ENCODE measurements around the gene SIPA1L3. TPM values are rescaled to one million over a fixed set of nuclear protein-coding genes. Genes with fewer than 3 reads are reported as not detected.

Gene SIPA1L3
- total and polyA plus RNA-seq, 9 of the 15 experiments (the other 6 are each of a cell fraction or from before 2014, with no cell fraction given): 0.01 to 6.1 (median 2.5) TPM

DNA sequence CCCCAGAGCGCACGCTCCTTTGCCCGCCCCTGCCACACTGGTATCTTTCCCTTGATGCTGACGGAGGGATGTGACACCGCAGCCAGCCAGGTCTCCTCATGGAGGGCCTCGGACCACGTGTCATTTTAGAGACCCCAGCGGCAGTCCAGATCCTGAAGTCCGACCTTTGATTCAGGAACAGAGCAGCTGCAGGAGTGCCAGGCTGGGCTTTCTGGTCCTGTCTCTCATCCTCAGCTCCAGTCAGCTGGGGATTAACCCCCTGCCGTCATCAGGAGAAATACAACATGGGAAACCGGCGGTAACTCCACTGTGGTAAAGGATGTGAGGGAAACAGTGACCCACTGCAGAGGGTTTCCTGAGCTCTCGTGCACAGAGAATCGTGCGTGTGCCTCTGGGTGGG is 140.6 kb downstream of the SIPA1L3 start:
- no TSS peak for BruUV-seq (replicated peaks)
- CTCF ChIA-PET (ENCODE audit: low intra/inter-chr PET ratio): no interaction called here
- no peaks in the 10 kb centered on the region; a peak in 1 of 5 replicates for H3K4me1 ChIP-seq (replicated peaks in 1 of 2; ENCODE audit: control insufficient read depth in 2 of 2, insufficient read depth in 2 of 2, low read length in 2 of 2)
- TF ChIP-seq SPI1 (IDR thresholded peaks at IDR 0.05; ENCODE audit: borderline replicate concordance, low read depth, low read length) (no peak), TRIM24 (IDR thresholded peaks at IDR 0.05) (no peak), ZNF274 (IDR thresholded peaks at IDR 0.05; ENCODE audit: borderline replicate concordance, low read depth, low read length) (no peak), C11orf30 (IDR thresholded peaks at IDR 0.05; ENCODE audit: low read depth) (no peak), PML (IDR thresholded peaks at IDR 0.05; ENCODE audit: low read length) (no peak), MECOM (CRISPR knock-in tag; IDR thresholded peaks at IDR 0.05) (no peak), PRDM10 (IDR thresholded peaks at IDR 0.05; ENCODE audit: partially characterized antibody) (no peak), POLR2H (tag; IDR thresholded peaks at IDR 0.05; ENCODE audit: low read depth) (no peak), HIVEP1 (CRISPR knock-in tag; IDR thresholded peaks at IDR 0.05) (no peak)
- H3K9me1 ChIP-seq (ENCODE audit: control insufficient read depth, insufficient read depth, low read length): no peaks in the 10 kb centered on the region
- H3K9me3 ChIP-seq (replicated peaks; ENCODE audit: control insufficient read depth, insufficient read depth, low read depth, low read length): no peaks in the 10 kb centered on the region
- DNase-seq (ENCODE audit: extremely low read depth in 1 of 4, low spot score in 3 of 4) (no peak), FAIRE-seq (no peak), ATAC-seq (no peak)
- no peak overlapping the region for H3K9ac ChIP-seq (ENCODE audit: insufficient read depth in 1 of 2, low read depth in 2 of 2, low read length in 2 of 2)
- H2AFZ ChIP-seq (ENCODE audit: low read depth, low read length): no peak overlapping the region
- H3K27me3 ChIP-seq (ENCODE audit: control insufficient read depth in 2 of 2, insufficient read depth in 2 of 2, low read length in 2 of 2): peaks cover 13 to 36% of the 10 kb centered on the region in 2 experiments; a peak in 4 of 5 replicates
- no peaks in the 10 kb centered on the region for H3K36me3 ChIP-seq (ENCODE audit: control insufficient read depth, insufficient read depth, low read length)
- in situ Hi-C loops (cut with MboI) (no loop called here), intact Hi-C loops (cut with micrococcal nuclease) (no loop called here)
- H3K4me2 ChIP-seq (ENCODE audit: insufficient read depth, low read length): no peak overlapping the region
- no peak overlapping the region for H3K4me3 ChIP-seq
- H4K20me1 ChIP-seq (replicated peaks; ENCODE audit: control insufficient read depth, insufficient read depth, low read length): peaks cover 8% of the 10 kb centered on the region
- H3K79me2 ChIP-seq (ENCODE audit: control insufficient read depth, insufficient read depth, low read length): no peaks in the 10 kb centered on the region
- WGBS (ENCODE audit: insufficient coverage, low coverage, missing lambda C conversion rate): 24% methylated on average over 15 of the region's 15 CpGs
- POLR2A ChIA-PET: interaction anchor here (1.0 kb wide), 1 partner anchor 11 kb away, joined by 3 read pairs; no protein-coding TSS in a partner anchor
- no peak overlapping the region for H3K27ac ChIP-seq (ENCODE audit: extremely low read depth, low read depth, low read length)

All from K562 (cell line).